Retinal pigment epithelial cell (primary cell): ENCODE results near the gene PRRX2.

ENCODE experiments used
- DNase-seq: peaks from one replicate; pipeline ENCODE4 v3.0.0-alpha.2; 2010; ENCODE audit warnings: low read depth
- H3K4me3 ChIP-seq: 2 replicates; pipeline ENCODE4 v1.5.1; 2011; ENCODE audit warnings: mild to moderate bottlenecking, low read length, control low read depth, moderate library complexity
- TF ChIP-seq, protein P1 (sequence below): conservative IDR thresholded peaks from 2 replicates; pipeline ENCODE4 v1.5.1; 2011; ENCODE audit warnings: low read depth, low read length, control low read depth, inconsistent platforms

The PRRX2 gene

DNA sequence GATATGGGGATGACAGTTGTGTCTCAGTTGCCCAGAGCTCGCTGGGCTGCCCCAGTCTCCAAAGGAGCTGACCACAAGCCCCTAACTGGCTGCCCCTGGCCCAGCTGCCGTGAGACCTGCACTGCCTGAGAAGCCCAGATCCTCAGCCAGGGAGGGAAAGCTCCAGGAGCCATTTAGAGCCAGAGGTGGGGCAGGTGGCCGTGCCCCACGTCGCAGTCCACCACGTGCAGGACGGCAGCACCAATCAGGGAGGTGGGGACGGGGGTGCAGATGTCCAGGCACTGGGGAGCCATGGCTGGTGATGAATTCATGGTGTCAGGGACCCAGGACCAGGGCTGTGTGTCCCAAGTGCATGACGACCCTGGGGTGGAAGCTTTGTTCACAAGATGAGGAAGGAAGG lies 13.4 kb downstream of the PRRX2 start:
- DNase-seq, result no peak
- H3K4me3 ChIP-seq, result no peak overlapping the region
- TF ChIP-seq, protein P1, sequence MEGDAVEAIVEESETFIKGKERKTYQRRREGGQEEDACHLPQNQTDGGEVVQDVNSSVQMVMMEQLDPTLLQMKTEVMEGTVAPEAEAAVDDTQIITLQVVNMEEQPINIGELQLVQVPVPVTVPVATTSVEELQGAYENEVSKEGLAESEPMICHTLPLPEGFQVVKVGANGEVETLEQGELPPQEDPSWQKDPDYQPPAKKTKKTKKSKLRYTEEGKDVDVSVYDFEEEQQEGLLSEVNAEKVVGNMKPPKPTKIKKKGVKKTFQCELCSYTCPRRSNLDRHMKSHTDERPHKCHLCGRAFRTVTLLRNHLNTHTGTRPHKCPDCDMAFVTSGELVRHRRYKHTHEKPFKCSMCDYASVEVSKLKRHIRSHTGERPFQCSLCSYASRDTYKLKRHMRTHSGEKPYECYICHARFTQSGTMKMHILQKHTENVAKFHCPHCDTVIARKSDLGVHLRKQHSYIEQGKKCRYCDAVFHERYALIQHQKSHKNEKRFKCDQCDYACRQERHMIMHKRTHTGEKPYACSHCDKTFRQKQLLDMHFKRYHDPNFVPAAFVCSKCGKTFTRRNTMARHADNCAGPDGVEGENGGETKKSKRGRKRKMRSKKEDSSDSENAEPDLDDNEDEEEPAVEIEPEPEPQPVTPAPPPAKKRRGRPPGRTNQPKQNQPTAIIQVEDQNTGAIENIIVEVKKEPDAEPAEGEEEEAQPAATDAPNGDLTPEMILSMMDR, result no peak

DNA sequence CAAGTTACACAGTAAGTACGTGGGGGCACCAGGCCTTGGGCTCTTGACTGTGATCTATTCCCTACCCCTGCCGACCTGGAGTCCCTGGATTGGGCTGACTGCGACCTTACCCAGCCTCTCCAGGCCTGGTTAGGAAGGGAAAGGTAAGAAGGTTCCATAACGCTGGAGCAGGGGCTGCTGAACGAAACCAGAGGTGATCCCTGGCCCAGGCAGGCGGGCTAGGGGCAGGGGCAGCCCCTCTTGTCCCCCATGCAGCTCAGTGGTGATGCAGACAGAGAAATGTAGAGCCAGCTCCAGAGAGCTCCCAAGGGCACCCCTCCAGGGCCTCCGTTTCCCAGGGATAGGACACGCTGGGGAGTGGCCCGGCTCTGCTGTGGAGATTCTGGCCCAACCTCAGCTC lies 14.1 kb downstream of the PRRX2 start:
- no peak overlapping the region for H3K4me3 ChIP-seq
- TF ChIP-seq, protein P1, result no peak

DNA sequence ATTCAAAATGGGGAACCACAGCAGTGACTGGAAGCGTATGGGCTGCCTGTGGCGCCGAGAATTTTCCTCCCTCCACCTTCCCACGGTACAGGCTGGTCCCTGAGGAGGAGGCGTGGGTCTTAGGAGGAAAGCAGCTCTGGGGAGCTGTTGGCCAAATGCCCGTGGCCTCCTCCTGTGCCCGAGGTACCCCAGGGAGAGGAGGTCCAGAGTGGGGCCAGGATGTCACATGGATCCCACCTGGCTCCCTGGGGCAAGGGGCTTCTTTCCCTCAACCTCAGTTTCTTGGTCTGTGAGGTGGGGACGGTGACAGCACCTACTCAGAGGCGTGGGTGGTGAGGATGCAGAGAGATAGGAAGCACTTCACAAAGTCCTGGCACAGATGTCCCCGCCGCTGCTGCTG lies 16.5 kb downstream of the PRRX2 start:
- DNase-seq, result no peak
- TF ChIP-seq, protein P1, result no peak
- no peak overlapping the region for H3K4me3 ChIP-seq

More for the DNA sequence above, 14.1 kb downstream of the PRRX2 start:
- DNase-seq, result no peak

DNA sequence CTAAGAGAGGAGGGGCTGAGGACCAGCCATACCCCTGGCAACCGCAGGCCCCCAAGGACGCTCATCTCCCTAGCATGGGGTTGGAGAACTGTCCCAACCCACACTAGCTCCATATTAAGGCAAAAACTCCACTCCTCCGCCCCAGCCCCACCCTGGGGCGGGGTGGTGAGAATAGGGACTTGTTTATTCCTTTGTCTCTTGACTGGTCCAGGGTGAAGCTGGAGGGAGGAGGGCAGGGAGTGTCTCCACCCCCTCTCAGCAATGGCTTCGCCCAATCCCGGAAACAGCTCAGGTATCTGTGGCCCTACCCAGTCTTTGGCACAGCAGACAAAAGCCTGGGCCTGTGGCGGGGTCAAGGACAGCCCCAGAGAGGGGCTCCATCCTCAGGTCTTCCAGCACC lies 16.9 kb downstream of the PRRX2 start:
- no peak overlapping the region for H3K4me3 ChIP-seq
- TF ChIP-seq, protein P1, result no peak
- DNase-seq, result no peak

DNA sequence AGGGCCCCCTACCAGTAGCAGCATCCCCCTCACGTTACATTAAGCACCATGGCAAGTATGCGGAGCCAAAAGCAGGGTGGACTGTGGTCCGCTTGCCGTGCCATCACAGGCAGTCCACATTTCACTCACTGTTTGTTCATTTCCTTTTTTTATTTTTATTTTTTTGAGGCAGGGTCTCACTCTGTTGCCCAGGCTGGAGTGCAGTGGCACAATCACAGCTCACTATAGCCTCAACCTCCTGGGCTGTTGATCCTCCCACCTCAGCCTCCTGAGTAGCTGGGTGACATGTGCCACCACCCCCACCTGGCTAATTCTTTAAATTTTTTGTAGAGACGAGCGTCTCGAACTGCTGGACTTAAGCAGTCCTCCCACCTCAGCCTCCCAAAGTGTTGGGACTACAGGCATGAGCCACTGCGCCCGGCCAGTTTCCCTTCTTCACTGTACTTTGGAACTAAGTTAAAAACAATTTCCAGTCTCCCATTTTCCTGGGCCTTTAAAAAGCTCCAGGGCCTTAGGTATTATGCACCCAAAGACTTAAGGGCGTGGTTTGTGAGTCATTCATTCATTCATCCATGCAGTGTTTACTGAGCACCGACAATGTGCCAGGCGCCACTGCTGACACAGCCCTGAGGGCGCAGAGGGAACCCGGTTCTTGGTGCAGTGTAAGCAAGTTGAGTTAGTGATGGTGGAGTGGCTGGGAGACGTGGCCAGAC lies 19.9 kb downstream of the PRRX2 start:
- TF ChIP-seq, protein P1, result no peak
- peak; percentile 15 for DNase-seq
- no peak overlapping the region for H3K4me3 ChIP-seq

DNA sequence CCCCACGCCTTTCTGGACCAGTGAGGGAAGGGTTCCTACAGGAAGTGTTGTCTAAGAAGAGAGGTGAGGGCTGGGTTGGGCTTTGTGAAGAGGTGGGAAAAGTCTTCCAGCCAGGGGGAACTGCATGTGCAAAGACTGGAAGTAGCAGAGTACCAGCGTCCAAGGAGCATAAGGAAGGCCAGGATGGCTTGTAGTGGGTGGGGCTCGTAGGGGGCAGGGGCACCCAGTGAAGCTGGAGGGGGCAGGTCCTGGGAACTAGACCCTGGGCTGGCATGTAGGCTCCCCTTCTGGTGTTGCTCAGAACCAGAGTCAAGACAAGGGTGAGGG lies 20.4 kb downstream of the PRRX2 start:
- DNase-seq, result no peak
- TF ChIP-seq, protein P1, result no peak
- no peak overlapping the region for H3K4me3 ChIP-seq

DNA sequence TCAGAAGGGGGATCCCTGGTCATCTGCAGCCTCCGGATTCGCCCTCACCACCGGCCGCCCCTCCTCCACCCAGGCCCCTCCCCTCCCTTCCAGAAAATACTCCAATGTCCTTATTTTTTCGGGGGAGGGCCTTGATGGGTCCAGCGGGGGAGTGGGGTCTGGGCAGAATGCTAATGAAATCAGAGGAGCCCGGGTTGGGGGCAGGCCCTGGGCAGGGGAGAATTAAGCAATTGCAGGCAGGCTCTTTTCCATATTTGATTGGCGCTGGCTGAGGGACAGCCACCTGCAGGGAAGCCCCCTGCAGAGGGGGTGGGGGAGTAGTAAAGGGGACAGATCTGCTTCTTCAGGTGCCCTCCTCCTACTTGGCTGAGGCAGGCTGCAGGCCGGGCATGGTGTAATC lies 21.3 kb downstream of the PRRX2 start:
- TF ChIP-seq, protein P1, result no peak
- no peak overlapping the region for H3K4me3 ChIP-seq
- no peak for DNase-seq
